K562 (cell line): ENCODE data around the gene DNAH8. TPM values are rescaled to one million over a fixed set of nuclear protein-coding genes. Genes with fewer than 3 reads are reported as not detected.

Source experiments
- AFF1 ChIP-seq, 2 experiments: fragments of 450-650 bp; IDR thresholded peaks; 2 replicates each; pipeline ENCODE4 v1.6.1; 2018; ENCODE audit warnings: mild to moderate bottlenecking in 2 of 2, low read depth in 1 of 2; ENCODE audit not compliant: partially characterized antibody in 2 of 2
- C11orf30 ChIP-seq: fragments of 450-650 bp; IDR thresholded peaks from 2 replicates; pipeline ENCODE4 v1.6.1; 2016; ENCODE audit warnings: low read depth, mild to moderate bottlenecking
- CREB3 ChIP-seq: fragments of 450-650 bp; conservative IDR thresholded peaks from 2 replicates; pipeline ENCODE4 v1.6.1; 2016; ENCODE audit warnings: missing genetic modification characterization, low read depth, mild to moderate bottlenecking, missing compliant biosample characterization, moderate library complexity
- ERF ChIP-seq: fragments of 450-650 bp; formaldehyde crosslinking; IDR thresholded peaks from 2 replicates; pipeline ENCODE4 v1.4.0; 2020; ENCODE audit warnings: mild to moderate bottlenecking, mixed read lengths
- ETV6 ChIP-seq, 3 experiments: fragments of 150-350 bp in 1 of 3; sonication (generic) in 1 of 3; formaldehyde crosslinking in 1 of 3; IDR thresholded peaks; 2 replicates each; pipeline versions ENCODE4 v1.6.1 to v1.8.0; 2014 to 2022; ENCODE audit warnings: borderline replicate concordance in 2 of 3, low read depth in 2 of 3, antibody characterized with exemption in 1 of 3, low read length in 1 of 3, mild to moderate bottlenecking in 1 of 3, missing genetic modification reagents in 1 of 3
- SMAD3 ChIP-seq: fragments of 450-650 bp; formaldehyde crosslinking; conservative IDR thresholded peaks from 2 replicates; pipeline ENCODE4 v1.4.0; 2020; ENCODE audit warnings: mild to moderate bottlenecking
- TRIM24 ChIP-seq, 2 experiments: fragments of 450-650 bp; IDR thresholded peaks; 2 replicates each; pipeline ENCODE4 v1.6.1; 2016
- ZEB2 ChIP-seq: fragments of 450-650 bp; IDR thresholded peaks from 2 replicates; pipeline ENCODE4 v1.6.1; 2016
- ZNF24 ChIP-seq: fragments of 450-650 bp; IDR thresholded peaks from 2 replicates; pipeline ENCODE4 v1.6.1; 2016
- ZNF584 ChIP-seq: fragments of 200-800 bp; sonication (Bioruptor generic); IDR thresholded peaks from 2 replicates; pipeline ENCODE4 v1.6.1; 2016; ENCODE audit warnings: low read depth, mild to moderate bottlenecking, missing genetic modification characterization, missing compliant biosample characterization
- ZNF75A ChIP-seq: fragments of 450-650 bp; formaldehyde crosslinking; IDR thresholded peaks from 2 replicates; pipeline ENCODE4 v1.4.0; 2020; ENCODE audit warnings: mild to moderate bottlenecking
- polyA plus RNA-seq, 8 experiments: library from polyadenylated mRNA; depleted of rRNA in 4 of 8; stranded (reverse) in 5 of 8; unstranded in 3 of 8; fragments of >200 nt; fragmentation: Nextera tagmentation in 2 of 8; fragmentation: Illumina TruSeq in 1 of 8; extraction: Ambion mirVana in 2 of 8; extraction: Trizol in 1 of 8; gene quantifications; 2 replicates each; pipeline versions ENCODE4 v1.2.1 to v1.2.3, GENCODE V29; 2011 to 2014; ENCODE audit warnings: inconsistent platforms in 1 of 8, missing spikeins in 1 of 8
- total RNA-seq, 7 experiments: library from RNA; depleted of rRNA in 6 of 7; stranded (reverse); fragments of >200 nt in 6 of 7; fragmentation: Illumina TruSeq in 2 of 7; extraction: Trizol in 2 of 7; gene quantifications; 2 replicates each; pipeline versions ENCODE4 v1.2.1 to v1.2.3, GENCODE V29; 2011 to 2021; ENCODE audit warnings: low replicate concordance in 1 of 7
- TF ChIP-seq, protein P1 (sequence below), 2 experiments: fragments of 450-650 bp; formaldehyde crosslinking in 1 of 2; IDR thresholded peaks; 2 replicates each; pipeline versions ENCODE4 v1.4.0 to v1.6.1; 2014 to 2020; ENCODE audit warnings: mild to moderate bottlenecking in 2 of 2, borderline replicate concordance in 1 of 2, low read depth in 1 of 2
- TF ChIP-seq, protein P2 (sequence below): IDR thresholded peaks from 2 replicates; pipeline ENCODE4 v1.6.1; 2014; ENCODE audit warnings: antibody characterized with exemption

The DNAH8 gene
- total and polyA plus RNA-seq, 9 of the 15 experiments (the other 6 are each of a cell fraction or from before 2014, with no cell fraction given): 1.2 to 4.2 (median 2.9) TPM

DNA sequence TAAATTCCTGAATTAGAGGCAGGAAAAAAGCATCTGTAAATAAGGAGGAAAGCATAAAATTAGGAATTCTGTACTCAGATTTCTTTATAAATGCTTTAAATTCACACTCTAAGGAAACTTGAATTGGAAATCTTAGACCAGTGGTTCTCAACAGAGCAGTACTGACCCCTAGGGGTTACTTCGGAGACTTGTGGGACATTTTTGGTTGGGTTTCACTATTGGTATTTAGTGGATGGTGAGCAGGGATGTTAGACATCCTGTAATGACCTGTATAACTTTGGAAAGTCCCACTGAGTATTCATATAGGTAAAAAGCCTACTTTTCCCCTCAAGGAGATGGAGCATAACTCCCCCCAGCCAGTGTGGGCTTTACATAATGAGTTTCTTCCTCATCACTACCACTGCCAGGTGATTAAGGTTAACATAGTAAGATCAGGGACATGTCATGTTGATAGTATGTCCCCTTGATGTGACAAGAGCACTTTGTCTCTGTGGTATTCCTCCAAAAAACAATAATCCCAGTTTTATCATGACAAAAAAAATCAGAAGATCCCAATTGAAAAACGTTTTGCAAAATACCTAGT lies 43.1 kb upstream of the DNAH8 start (continued):
- TF ChIP-seq ETV6 (IDR thresholded peaks at IDR 0.05; ENCODE audit: borderline replicate concordance in 1 of 2, low read depth in 2 of 2, low read length in 1 of 2): no peak
- no peak for TF ChIP-seq ETV6 (CRISPR knock-in tag; IDR thresholded peaks at IDR 0.05; ENCODE audit: borderline replicate concordance)
- no peak for TF ChIP-seq CREB3 (tag)
- no peak for TF ChIP-seq AFF1 (IDR thresholded peaks at IDR 0.05; ENCODE audit: low read depth in 1 of 2, partially characterized antibody in 2 of 2)
- TF ChIP-seq, protein P1, sequence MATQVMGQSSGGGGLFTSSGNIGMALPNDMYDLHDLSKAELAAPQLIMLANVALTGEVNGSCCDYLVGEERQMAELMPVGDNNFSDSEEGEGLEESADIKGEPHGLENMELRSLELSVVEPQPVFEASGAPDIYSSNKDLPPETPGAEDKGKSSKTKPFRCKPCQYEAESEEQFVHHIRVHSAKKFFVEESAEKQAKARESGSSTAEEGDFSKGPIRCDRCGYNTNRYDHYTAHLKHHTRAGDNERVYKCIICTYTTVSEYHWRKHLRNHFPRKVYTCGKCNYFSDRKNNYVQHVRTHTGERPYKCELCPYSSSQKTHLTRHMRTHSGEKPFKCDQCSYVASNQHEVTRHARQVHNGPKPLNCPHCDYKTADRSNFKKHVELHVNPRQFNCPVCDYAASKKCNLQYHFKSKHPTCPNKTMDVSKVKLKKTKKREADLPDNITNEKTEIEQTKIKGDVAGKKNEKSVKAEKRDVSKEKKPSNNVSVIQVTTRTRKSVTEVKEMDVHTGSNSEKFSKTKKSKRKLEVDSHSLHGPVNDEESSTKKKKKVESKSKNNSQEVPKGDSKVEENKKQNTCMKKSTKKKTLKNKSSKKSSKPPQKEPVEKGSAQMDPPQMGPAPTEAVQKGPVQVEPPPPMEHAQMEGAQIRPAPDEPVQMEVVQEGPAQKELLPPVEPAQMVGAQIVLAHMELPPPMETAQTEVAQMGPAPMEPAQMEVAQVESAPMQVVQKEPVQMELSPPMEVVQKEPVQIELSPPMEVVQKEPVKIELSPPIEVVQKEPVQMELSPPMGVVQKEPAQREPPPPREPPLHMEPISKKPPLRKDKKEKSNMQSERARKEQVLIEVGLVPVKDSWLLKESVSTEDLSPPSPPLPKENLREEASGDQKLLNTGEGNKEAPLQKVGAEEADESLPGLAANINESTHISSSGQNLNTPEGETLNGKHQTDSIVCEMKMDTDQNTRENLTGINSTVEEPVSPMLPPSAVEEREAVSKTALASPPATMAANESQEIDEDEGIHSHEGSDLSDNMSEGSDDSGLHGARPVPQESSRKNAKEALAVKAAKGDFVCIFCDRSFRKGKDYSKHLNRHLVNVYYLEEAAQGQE (IDR thresholded peaks at IDR 0.05; ENCODE audit: borderline replicate concordance): peak; percentile 29; the same call in 1 of the 2 replicates
- TF ChIP-seq, protein P1 (CRISPR knock-in tag; IDR thresholded peaks at IDR 0.05; ENCODE audit: low read depth): no peak
- TF ChIP-seq, protein P2, sequence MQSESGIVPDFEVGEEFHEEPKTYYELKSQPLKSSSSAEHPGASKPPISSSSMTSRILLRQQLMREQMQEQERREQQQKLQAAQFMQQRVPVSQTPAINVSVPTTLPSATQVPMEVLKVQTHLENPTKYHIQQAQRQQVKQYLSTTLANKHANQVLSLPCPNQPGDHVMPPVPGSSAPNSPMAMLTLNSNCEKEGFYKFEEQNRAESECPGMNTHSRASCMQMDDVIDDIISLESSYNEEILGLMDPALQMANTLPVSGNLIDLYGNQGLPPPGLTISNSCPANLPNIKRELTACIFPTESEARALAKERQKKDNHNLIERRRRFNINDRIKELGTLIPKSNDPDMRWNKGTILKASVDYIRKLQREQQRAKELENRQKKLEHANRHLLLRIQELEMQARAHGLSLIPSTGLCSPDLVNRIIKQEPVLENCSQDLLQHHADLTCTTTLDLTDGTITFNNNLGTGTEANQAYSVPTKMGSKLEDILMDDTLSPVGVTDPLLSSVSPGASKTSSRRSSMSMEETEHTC: no peak
- no peak for TF ChIP-seq SMAD3 (CRISPR knock-in tag)
- TF ChIP-seq ZNF24: no peak
- TF ChIP-seq ZNF584 (CRISPR knock-in tag): no peak
- no peak for TF ChIP-seq ZNF75A (CRISPR knock-in tag)
- no peak for TF ChIP-seq C11orf30
- TF ChIP-seq ERF (CRISPR knock-in tag): no peak
- TF ChIP-seq TRIM24 (IDR thresholded peaks at IDR 0.05): no peak
- no peak for TF ChIP-seq ZEB2
